ENCODE results near the gene KRTAP4-16.
"Not testable (repeated sequence)": the region's sequence is repeated elsewhere in the genome, so short reads cannot be mapped to it uniquely, and the experiment has no call there.

KRTAP4-16 gene

GRCh38 chr17:41073676-41074075 lies 28.3 kb downstream of the KRTAP4-16 start:
- DNase-seq (ENCODE audit: low spot score) = no peak

- DNase-seq (ENCODE audit: low spot score) = no peak
Observed at GRCh38 chr17:41071606-41072360, 30.2 kb downstream of the KRTAP4-16 start.

- DNase-seq (ENCODE audit: low spot score) = no peak
Observed at GRCh38 chr17:41069031-41069430, 33.0 kb downstream of the KRTAP4-16 start.

DNA sequence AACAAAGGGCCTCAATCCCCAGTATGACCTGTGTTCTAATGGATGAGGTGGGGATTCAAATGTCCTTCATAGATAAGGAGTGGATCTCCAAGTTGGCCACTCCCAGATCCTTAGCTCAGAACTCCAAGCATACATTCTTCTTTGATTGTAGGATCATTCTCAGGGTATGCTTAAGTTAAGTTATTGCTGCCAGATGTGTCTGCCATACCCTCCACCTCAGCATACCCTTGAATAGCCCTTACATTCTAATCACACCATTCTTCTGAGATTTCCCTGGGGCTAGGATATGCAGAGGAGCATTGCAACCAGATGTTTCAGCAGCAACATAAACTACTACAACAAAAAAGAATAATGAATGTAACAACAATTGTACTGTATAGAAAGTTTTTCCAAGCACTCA lies 34.7 kb downstream of the KRTAP4-16 start:
- DNase-seq (ENCODE audit: low spot score) = no peak

DNA sequence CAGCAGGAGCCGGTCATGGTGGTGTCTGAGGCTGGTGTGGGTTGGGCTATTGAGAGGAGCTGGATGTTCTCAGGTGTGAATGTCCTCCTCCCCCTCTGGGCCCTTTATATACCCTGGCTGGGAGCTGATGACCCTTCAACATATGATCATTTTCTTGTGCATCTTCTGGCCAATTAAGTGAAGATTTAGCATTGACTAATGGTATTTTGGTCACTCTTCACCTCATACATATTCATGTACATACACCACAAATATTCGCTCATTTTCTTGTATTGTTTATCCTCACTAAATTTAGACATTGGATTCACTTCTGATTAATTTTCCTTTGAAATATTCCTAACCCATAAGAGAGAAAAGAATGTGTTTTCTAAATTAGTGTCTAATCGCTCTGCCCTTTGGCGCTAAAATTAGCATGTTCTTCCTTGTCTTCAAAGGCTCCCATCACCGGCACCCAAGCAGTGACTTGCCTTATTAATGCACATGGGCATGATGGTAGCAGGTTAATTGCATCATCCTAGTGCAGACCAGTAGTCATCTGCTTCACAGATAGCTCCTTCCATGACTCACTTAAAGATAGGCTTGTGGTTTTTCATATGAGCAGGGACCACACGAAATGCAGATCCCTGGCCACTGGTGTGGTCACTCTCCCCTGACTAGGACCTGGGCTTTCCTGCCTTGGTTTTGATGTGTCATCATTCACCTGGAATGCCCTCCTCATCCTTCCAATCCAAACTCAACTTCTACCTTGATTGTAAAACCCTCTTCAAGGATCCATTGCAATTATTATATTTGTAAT lies 36.0 kb downstream of the KRTAP4-16 start, which contains the start of gene KRTAP2-4:
KRTAP2-4 (minus strand) TSS at position 51 of the 796 bp plus-strand sequence; CDS start at position 17, 34 bp downstream.
- no peak for DNase-seq (ENCODE audit: low spot score)

- not testable (repeated sequence) for DNase-seq (ENCODE audit: low spot score)
Observed at GRCh38 chr17:41065016-41065689, 36.9 kb downstream of the KRTAP4-16 start.

GRCh38 chr17:41064301-41064700 lies 37.7 kb downstream of the KRTAP4-16 start:
- DNase-seq (ENCODE audit: low spot score) = no peak

- no peak for DNase-seq (ENCODE audit: low spot score)
Observed at GRCh38 chr17:41063449-41063848, 38.6 kb downstream of the KRTAP4-16 start.

- DNase-seq (ENCODE audit: low spot score) = no peak
Observed at GRCh38 chr17:41061964-41062363, 40.0 kb downstream of the KRTAP4-16 start.

GRCh38 chr17:41060052-41060604 lies 41.9 kb downstream of the KRTAP4-16 start, which contains the start of gene KRTAP2-3:
Gene KRTAP2-3, minus strand, starts transcription at chr17:41060114. Its CDS starts 64 bp downstream, at chr17:41060050.
- DNase-seq (ENCODE audit: low spot score) = no peak

- DNase-seq (ENCODE audit: low spot score) = not testable (repeated sequence)
Observed at GRCh38 chr17:41059276-41060051, 42.5 kb downstream of the KRTAP4-16 start.

DNA sequence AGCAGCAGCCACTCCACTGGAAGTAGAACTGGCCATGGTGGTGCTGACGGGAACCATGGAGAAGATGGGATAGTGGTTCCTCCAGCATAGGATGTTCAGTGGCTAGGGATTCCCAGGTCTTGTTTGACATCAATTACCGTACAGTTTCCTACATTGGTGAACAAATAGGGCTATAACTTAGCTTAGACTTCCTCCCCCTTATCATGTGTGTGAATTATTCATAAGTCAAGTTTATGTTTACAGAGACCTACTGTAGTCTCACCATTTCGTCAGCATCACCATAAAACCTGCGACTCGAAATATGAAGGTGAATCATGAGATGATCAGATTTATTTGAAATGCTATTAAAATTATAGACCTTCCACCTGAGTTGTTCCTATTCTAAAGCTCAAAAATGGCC lies 43.3 kb downstream of the KRTAP4-16 start:
- no peak for DNase-seq (ENCODE audit: low spot score)

DNA sequence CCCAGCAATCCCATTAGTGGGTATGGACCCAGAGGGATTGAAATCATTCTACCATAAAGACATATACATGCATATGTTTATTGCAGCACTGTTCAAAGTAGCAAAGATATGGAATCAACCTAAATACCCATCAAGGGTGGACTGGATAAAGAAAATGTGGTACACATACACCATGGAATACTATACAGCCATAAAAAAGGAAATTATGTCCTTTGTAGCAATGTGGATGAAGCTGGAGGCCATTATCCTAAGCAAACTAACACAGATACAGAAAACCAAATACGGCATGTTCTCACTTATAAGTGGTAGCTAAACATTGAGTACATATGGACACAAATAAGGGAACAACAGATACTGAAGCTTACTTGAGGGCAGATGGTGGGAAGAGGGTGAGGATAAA lies 44.5 kb downstream of the KRTAP4-16 start:
- no peak for DNase-seq (ENCODE audit: low spot score)

DNA sequence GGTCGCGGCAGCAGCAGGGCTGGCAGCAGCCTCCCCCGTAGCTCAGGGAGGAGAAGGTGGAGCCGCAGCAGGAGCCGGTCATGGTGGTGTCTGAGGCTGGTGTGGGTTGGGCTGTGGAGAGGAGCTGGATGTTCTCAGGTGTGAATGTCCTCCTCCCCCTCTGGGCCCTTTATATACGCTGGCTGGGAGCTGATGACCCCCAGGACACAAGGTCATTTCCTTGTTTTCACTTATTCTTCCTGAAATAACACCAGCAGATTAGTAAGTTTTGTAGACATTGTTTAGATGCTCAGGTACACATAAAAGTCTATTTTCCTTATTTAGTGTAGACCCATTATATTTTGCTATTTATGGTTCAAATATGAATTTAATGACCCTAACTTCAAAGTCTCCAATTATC lies 46.9 kb downstream of the KRTAP4-16 start, which contains the start of gene KRTAP2-2:
KRTAP2-2 (minus strand) TSS at position 101 of the 400 bp plus-strand sequence; CDS start at position 82, 19 bp downstream.
- not testable (repeated sequence) for DNase-seq (ENCODE audit: low spot score)

DNA sequence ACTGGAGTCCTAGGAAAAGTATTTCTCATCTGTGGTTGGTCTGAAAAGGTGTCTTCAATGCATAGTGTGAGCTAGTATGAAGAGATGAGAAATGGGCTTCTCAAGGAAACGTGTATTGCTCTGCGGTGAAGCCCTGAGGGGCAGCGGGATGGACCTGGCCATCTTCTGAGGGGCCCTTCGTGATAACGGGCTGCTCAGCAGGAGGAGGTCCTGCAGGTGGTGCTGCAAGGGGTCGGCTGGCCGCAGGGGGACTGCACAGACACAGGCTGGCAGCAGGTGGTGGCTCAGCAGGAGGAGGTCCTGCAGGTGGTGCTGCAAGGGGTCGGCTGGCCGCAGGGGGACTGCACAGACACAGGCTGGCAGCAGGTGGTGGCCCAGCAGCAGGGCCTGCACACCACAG lies 47.5 kb downstream of the KRTAP4-16 start:
- not testable (repeated sequence) for DNase-seq (ENCODE audit: low spot score)

DNA sequence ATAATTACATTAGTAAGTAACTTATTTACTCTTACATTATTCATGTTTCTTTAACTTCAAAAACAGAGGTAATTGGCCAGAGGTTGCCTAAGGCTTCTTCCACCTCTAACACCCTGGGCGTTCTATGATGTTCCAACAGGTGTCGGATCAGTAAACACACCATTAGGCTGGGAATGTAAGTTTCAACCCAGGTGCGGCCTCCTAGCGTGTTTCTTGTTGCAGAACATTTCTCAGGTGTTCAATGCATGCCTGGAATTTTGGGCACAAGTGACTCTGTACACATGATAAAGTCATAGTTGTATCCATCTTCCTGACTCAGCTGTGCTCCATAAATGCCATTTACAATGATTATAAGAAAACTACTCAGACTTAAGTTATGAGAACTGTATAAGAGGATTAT lies 48.0 kb downstream of the KRTAP4-16 start:
- DNase-seq (ENCODE audit: low spot score) = no peak

DNA sequence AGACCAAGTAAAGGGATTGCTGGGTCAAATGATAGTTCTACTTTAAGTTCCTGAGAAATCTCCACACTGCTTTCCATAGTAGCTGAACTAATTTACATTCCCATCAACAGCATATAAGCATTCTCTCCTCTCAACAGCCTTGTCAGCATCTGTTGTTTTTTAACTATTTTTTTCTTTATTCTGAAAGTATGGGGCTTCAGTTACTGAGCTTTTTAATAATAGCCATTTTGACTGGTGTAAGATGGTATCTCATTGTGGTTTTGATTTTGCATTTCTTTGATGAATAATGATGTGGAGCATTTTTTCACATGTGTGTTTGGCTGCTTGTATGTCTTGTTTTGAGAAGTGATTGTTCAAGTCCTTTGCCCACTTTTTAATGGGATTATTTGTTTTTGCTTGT lies 49.4 kb downstream of the KRTAP4-16 start:
- DNase-seq (ENCODE audit: low spot score) = no peak
